Suprapubic skin (tissue), 3 donors: ENCODE data around the gene RNF4.
"Not testable (repeated sequence)": the region's sequence is repeated elsewhere in the genome, so short reads cannot be mapped to it uniquely, and the experiment has no call there.

ENCODE experiments used
- CTCF ChIP-seq, 2 donors: fragments of 200-600 bp in 1 of 2; fragments of 450-650 bp in 1 of 2; sonication (generic) in 1 of 2; IDR thresholded peaks; one replicate each; pipeline ENCODE4 v1.5.1; 2016 to 2019; ENCODE audit warnings: antibody characterized with exemption in 2 of 2, mild to moderate bottlenecking in 1 of 2, moderate library complexity in 1 of 2
- EP300 ChIP-seq: sonication (generic); formaldehyde crosslinking; IDR thresholded peaks from one replicate; pipeline ENCODE4 v1.6.1; 2017; ENCODE audit warnings: antibody characterized with exemption
- POLR2A ChIP-seq, 2 donors: fragments of 450-650 bp; IDR thresholded peaks; one replicate each; pipeline ENCODE4 v1.6.1; 2017; ENCODE audit warnings: antibody characterized with exemption in 2 of 2, mild to moderate bottlenecking in 2 of 2, moderate library complexity in 2 of 2

- TF ChIP-seq EP300; CTCF (IDR thresholded peaks at IDR 0.05); POLR2A (IDR thresholded peaks at IDR 0.05): not testable (repeated sequence)
Observed at GRCh38 chr4:2429945-2430757, 38.8 kb upstream of the RNF4 start.
